Heart left ventricle (tissue), 13 donors: ENCODE data around the gene MARK3.

Experiments used
- CTCF ChIP-seq, 12 donors: fragments of 200-600 bp; sonication (generic) in 4 of 12; IDR thresholded peaks; one replicate each; pipeline versions ENCODE4 v1.5.0 to v1.8.0; 2018 to 2022; ENCODE audit warnings: antibody characterized with exemption in 12 of 12, mild to moderate bottlenecking in 5 of 12
- POLR2A ChIP-seq, 2 donors: fragments of 450-650 bp; IDR thresholded peaks; one replicate each; pipeline ENCODE4 v1.6.1; 2017; ENCODE audit warnings: antibody characterized with exemption in 2 of 2, mild to moderate bottlenecking in 2 of 2, moderate library complexity in 2 of 2
- donor health status: ischemic (EF 13 %, LVEDD 7.1; RV severe dilation, severe dysfunction).
- donor health status: DM: no; HTN: yes; CAD: no.
- donor health status: DM: no; HTN: no; CAD: no.
- donor health status: ischemic (EF 25% LVEDD 6.9; RV normal size, moderate dysfunction).
- donor health status: ischemic (EF 25% LVEDD 5.7; RV mildly dilated, moderate dysfunction).
- donor health status: ischemic (EF 35%, LVEDD 5.7; RV mildly dilated, moderate dysfunction).
- donor health status: nonischemic (EF 11% LVEDD 7.7; RV severe dilation, severe dysfunction).
- donor health status: DM: yes; HTN: yes; CAD: no.
- donor health status: PGD.
- donor health status: ischemic (EF 29% LVEDD 5.4; RV normal size, mild dysfunction).
- donor health status: nonischemic (EF 23%, LVEDD 6.1; RV moderate dilation, normal function).

GRCh38 chr14:103546652-103547454 lies 161.6 kb downstream of the MARK3 start:
- TF ChIP-seq CTCF (IDR thresholded peaks at IDR 0.05) (peak; percentile 78 to 96 (median 91)), POLR2A (IDR thresholded peaks at IDR 0.05) (no peak)
